ENCODE measurements around the gene TMOD3.
"Not testable (repeated sequence)": the region's sequence is repeated elsewhere in the genome, so short reads cannot be mapped to it uniquely, and the experiment has no call there.

The TMOD3 gene

DNA sequence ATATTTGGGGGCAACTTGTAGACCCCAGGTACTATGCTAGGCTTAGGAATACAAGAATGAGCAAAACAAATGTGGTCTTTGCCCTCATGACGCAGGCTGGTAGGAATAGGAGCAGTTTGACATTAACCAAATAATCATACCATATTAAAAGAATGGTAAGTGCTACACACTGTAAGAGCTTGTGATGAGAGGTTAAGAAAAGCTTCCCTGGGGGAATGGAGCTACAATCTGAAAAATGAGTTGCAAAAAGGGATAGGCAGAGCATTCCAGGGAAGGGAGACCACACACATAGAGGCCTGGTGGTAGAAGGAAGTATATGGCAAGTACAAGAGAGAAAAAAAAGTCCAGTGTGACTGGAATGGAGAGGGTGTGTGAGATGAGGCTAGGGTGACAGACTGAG lies 37.3 kb downstream of the TMOD3 start:
- H3K27me3 Mint-ChIP-seq, result no peaks in the 10 kb centered on the region
- no peak for ATAC-seq
- H3K36me3 Mint-ChIP-seq, result peaks cover 69% of the 10 kb centered on the region

DNA sequence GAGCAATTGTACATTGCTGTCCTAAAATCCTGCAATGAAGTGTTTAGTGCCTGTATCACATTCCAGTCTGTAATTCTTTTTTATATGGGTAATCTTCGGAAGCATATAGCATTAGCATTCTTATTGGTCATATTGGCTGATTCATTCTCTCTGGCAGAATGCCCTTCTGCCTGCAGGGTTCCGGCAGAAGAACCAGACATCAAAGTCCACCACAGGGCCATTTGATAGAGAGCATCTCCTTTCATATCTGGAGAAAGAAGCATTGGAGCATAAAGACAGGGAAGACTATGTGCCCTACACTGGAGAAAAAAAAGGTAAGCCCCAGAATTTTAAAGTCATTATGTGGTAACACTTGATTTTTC lies 39.6 kb downstream of the TMOD3 start:
- Mint-ChIP-seq H3K27ac (no peak overlapping the region), H3K9me3 (no peaks in the 10 kb centered on the region), H3K4me3 (no peak overlapping the region), H3K36me3 (peaks cover 67% of the 10 kb centered on the region), H3K4me1 (no peaks in the 10 kb centered on the region), H3K27me3 (no peaks in the 10 kb centered on the region)
- no peak for ATAC-seq

More for the DNA sequence above, 37.3 kb downstream of the TMOD3 start:
- no peaks in the 10 kb centered on the region for H3K4me1 Mint-ChIP-seq
- H3K4me3 Mint-ChIP-seq, result no peak overlapping the region
- no peaks in the 10 kb centered on the region for H3K9me3 Mint-ChIP-seq
- no peak overlapping the region for H3K27ac Mint-ChIP-seq

DNA sequence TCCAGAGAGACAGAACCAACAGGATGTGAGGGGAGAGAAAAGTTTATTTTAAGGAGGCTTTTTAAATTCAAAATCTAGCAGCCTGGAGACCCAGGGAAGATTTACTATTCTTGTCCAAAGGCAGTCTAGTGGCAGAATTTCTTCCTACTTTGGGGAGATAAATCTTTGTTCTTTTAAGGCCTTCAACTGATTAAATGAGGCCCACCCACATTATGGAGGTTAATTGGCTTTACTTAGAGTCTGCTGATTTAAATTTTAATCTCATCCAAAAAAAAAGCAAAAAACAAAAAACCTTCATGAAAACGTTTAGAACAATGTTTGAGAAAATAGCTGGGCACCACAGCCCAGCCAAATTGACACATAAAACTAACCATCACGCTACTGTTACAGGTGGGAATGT lies 41.3 kb downstream of the TMOD3 start:
- H3K36me3 Mint-ChIP-seq, result peaks cover 66% of the 10 kb centered on the region
- no peak overlapping the region for H3K4me3 Mint-ChIP-seq
- no peaks in the 10 kb centered on the region for H3K4me1 Mint-ChIP-seq
- no peak for ATAC-seq
- H3K27me3 Mint-ChIP-seq, result no peaks in the 10 kb centered on the region
- no peak overlapping the region for H3K27ac Mint-ChIP-seq
- no peaks in the 10 kb centered on the region for H3K9me3 Mint-ChIP-seq

DNA sequence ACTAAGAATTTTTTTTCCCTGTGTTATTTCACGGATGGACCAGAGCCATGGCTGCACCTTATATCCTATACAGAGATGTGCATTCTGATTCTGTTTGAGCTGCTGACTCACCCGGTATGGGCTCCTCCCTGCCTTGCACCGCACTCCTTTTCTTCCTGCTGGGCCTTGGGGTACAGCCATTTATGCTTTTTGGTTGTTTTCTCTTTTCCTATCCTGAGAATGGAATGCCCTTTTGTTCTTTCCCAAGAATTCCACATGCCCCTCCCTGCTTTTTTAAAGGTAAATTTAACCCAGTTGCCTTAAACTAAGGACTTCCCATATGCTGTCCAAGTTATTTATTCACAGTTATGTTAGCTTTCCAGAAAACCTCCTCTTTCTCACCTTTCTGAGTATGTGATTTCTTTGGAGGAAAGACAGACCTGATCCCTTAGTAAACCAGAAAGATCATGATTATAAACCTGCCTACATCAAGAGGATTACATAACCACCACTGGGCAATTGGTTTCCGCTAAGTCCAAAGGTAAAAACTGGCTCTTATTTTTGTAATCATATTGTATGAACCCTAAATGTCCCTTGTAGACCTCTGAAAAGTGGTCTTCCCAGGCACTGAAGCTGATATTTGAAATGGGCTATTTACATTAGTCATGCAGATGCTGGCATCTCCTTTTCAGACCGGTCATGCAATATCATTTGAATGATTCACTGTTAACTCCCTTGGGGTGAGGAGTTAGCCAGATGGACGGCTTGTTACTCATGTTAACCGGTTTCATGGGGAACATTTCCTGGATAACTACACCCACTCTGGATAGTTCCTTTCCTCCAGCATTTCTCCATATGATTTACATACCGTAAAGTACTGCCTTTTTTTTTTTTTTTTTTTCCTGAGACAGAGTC lies 45.5 kb downstream of the TMOD3 start:
- H3K4me3 Mint-ChIP-seq, result no peak overlapping the region
- H3K4me1 Mint-ChIP-seq, result peaks cover 14% of the 10 kb centered on the region
- H3K36me3 Mint-ChIP-seq, result peaks cover 59% of the 10 kb centered on the region
- no peaks in the 10 kb centered on the region for H3K9me3 Mint-ChIP-seq
- ATAC-seq, result no peak
- H3K27ac Mint-ChIP-seq, result no peak overlapping the region
- no peaks in the 10 kb centered on the region for H3K27me3 Mint-ChIP-seq

DNA sequence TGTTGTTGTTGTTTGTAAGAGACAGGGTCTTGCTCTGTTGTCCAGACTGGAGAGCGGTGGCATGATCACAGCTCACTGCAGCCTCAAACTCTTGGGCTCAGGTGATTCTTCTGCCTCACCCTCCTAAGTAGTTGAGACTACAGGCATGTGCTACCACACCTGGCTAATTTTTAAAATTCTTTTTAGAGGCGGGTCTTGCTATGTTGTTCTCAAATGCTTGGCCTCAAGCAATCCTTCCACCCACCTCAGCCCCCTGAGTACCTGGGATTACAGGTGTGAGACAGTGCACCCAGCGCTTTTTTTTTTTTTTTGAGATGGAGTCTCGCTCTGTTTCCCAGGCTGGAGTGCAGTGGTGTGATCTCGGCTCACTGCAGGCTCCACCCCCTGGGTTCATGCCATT lies 46.7 kb downstream of the TMOD3 start:
- ATAC-seq, result no peak
- Mint-ChIP-seq H3K36me3 (peaks cover 58% of the 10 kb centered on the region), H3K27ac (no peak overlapping the region), H3K4me3 (no peak overlapping the region), H3K9me3 (no peaks in the 10 kb centered on the region), H3K27me3 (no peaks in the 10 kb centered on the region), H3K4me1 (peaks cover 14% of the 10 kb centered on the region)

DNA sequence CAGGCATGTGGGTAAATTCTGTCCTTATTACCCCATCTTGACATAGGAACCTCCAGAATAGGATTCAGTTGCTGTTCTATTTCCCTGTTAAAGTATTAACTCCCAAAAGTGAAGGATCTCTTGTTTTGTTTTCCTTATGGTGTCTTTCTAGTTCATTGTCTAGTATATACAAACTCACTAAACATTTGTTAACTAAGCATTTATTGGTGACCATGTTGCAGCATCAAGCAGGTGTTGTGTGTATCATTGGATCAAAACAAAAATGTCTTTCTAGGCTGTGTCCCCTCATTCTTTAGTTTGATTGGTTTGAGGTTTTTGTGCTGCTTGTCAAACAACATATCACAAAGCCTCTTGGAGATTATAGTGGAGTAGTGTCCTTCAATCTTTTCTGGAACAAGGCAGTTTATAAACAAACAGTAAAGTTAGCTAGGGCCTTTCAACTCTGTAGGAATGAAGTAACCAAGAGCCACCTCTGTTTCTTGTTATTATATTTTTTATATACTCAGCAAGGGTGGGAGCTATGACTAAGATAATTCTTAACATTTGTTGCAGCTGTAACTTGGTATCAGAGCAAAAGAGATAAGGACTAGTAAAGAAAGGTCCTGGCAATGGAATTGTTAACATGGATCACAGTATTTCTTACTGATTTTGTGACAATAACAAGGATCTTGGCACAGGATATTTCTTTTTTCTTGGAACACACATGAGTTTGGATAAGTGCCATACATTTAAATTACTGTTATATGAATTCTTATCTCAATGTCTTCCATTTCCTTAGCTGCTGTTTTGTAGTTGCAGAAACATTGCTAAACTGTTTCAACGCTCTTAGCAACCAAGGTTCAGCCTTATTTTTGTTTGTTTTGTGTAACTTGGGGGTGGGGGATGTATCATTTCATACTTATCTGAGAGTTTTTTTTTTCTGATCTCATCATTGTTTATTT lies 49.3 kb downstream of the TMOD3 start:
- Mint-ChIP-seq H3K27me3 (no peaks in the 10 kb centered on the region), H3K9me3 (no peaks in the 10 kb centered on the region), H3K27ac (peak overlapping the region; percentile 58), H3K4me1 (peaks cover 14% of the 10 kb centered on the region), H3K4me3 (no peak overlapping the region), H3K36me3 (peaks cover 42% of the 10 kb centered on the region)
- ATAC-seq, result no peak

DNA sequence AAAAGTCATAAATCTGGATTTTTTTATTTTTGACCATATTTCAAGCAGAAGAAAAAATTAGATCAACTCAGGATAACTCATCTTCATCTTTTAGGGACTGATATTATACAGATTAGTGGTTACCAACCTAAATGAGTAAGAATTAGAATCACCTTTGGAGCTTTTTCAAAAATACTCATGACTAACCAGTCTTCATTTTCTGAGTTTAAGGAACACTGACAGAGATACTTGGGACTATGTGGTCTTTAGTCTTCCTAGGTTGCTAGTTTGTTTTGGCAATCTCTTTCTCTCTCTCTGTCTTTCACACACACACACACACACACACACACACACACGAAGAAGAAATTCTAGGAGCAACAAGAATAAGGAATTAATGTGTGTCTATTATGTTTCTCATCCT lies 50.1 kb downstream of the TMOD3 start:
- Mint-ChIP-seq H3K27ac (no peak overlapping the region), H3K9me3 (no peaks in the 10 kb centered on the region), H3K27me3 (no peaks in the 10 kb centered on the region), H3K36me3 (peaks cover 38% of the 10 kb centered on the region), H3K4me3 (no peak overlapping the region), H3K4me1 (peaks cover 14% of the 10 kb centered on the region)
- ATAC-seq, result no peak

DNA sequence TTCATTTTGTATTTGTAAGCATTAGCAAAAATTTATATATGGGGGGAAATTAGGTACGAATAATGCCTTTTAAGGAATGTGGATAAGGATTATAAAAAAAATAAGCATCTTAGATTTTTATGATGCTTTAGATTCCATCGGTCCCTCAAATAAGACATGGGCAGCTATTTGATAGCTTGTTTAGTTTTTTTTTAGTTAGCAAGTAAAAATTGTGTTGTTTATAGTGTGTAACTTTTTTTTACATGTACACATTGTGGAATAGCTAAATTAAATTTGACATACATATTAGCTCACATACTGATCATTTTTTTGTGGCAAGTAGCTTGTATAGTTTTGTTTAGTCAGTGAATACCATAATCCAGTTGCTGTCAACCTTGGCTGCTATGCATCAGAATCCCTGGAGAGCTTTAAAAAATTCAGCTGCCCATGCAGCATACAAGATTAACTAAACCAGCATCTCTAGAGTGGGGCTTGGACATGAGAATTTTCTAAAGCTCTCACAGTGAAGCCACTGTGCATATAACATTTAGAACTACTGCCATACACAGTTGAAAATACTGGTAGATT lies 53.9 kb downstream of the TMOD3 start:
- Mint-ChIP-seq H3K27me3 (no peaks in the 10 kb centered on the region), H3K4me3 (no peak overlapping the region), H3K36me3 (peaks cover 21% of the 10 kb centered on the region), H3K9me3 (no peaks in the 10 kb centered on the region), H3K4me1 (peaks cover 8% of the 10 kb centered on the region), H3K27ac (no peak overlapping the region)
- no peak for ATAC-seq

DNA sequence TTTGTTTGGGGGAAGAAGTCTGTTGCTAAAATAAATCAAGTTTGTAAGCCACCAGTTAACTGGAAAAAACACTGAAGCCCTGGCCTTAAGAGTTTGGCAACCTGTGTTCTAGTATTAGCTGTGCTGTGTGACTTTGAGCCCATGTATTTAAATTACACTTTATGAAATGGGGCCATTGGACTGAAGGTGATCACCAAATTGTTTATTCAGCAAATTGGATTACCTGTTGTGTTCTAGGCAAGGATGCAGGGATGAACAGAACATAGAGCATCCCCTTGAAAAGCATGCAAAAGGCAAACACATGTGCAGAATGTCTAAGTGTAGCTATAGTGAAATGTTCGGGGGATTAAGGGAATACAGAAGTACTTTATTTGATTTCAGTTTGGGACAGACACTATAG lies 54.6 kb downstream of the TMOD3 start:
- H3K4me1 Mint-ChIP-seq, result peaks cover 7% of the 10 kb centered on the region
- no peak overlapping the region for H3K27ac Mint-ChIP-seq
- H3K36me3 Mint-ChIP-seq, result peaks cover 26% of the 10 kb centered on the region
- H3K9me3 Mint-ChIP-seq, result no peaks in the 10 kb centered on the region
- no peak for ATAC-seq
- H3K4me3 Mint-ChIP-seq, result no peak overlapping the region
- no peaks in the 10 kb centered on the region for H3K27me3 Mint-ChIP-seq

DNA sequence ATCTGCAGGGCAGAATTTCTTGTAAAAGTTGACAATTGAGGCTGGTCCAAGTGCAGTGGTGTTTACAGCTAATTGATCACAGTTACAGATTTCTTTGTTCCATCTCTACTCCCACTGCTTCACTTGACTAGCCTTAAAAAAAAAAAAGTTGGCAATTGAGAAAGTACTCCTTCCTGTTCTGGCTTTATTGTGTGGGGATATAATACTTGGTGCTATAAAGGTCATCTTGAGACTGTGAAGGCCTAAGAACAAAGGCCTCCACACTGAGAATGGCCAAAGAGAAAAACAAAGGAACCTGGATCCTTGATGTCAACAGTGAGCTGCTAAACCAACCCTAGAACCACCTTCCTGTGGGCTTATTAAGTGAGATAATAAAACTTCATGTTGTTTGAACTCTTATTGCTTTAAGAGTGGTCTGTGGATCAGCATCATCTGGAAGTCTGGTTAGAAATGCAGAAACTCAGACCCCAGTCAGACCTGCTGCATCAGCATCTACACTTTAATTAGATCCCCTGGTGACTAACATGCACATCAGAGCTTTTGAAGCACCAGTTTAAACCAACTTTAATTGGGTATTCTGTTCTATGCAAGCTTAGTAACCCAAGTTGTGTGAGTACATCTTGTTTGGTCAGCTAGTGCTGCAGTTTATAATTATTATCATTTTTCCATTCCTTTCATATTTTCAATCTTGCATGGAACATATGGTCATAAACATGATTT lies 55.2 kb downstream of the TMOD3 start:
- H3K36me3 Mint-ChIP-seq, result peaks cover 26% of the 10 kb centered on the region
- H3K27ac Mint-ChIP-seq, result no peak overlapping the region
- no peak overlapping the region for H3K4me3 Mint-ChIP-seq
- no peaks in the 10 kb centered on the region for H3K27me3 Mint-ChIP-seq
- no peaks in the 10 kb centered on the region for H3K9me3 Mint-ChIP-seq
- peaks cover 6% of the 10 kb centered on the region for H3K4me1 Mint-ChIP-seq
- ATAC-seq, result no peak

DNA sequence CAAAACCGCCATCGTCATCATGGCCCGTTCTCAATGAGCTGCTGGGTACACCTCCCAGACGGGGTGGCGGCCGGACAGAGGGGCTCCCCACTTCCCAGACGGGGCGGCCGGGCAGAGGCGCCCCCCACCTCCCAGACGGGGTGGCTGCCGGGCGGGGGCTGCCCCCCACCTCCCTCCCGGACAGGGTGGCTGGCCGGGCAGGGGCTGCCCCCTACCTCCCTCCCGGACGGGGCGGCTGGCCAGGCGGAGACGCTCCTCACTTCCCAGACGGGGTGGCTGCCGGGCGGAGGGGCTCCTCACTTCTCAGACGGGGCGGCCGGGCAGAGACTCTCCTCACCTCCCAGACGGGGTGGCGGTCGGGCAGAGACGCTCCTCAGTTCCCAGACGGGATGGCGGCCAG lies 56.3 kb downstream of the TMOD3 start:
- H3K36me3 Mint-ChIP-seq, result peaks cover 24% of the 10 kb centered on the region
- not testable (repeated sequence) for H3K9me3 Mint-ChIP-seq, ATAC-seq, H3K4me1 Mint-ChIP-seq, H3K4me3 Mint-ChIP-seq, H3K27ac Mint-ChIP-seq, H3K27me3 Mint-ChIP-seq

DNA sequence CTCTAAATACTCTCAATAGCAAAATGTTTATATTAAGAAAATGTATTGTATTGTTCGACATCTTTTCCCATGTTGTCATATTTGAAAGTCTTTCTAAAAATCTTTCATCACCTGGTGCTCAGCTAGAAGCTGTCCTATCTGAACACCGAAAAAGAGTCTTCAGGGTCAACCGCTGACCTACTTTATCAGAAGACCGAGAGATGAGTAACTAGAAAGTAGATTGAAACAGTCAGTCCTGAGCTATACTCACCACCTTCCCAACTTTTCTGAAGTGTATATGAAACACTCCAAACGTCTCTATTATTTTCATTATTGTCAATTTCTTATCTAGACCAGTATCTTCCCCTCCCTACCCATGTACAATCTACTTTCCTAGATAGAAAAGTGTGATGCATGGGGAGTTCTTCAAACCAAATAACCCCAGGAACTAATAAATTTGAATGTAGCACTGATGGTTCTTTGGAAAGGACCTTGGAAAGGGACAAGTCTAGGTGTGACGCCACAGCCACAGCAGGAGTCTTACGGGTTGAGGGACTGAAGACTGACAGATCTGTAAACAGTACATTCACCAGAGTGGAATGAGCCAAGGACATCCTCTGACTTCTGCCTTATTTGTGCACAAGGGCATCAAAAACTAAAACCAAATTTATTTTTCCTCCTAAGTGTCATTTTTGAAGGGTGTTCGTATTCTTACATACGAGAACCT lies 58.6 kb downstream of the TMOD3 start:
- Mint-ChIP-seq H3K36me3 (peaks cover 43% of the 10 kb centered on the region), H3K27me3 (no peaks in the 10 kb centered on the region), H3K4me1 (peaks cover 6% of the 10 kb centered on the region), H3K9me3 (no peaks in the 10 kb centered on the region), H3K27ac (no peak overlapping the region), H3K4me3 (no peak overlapping the region)
- no peak for ATAC-seq

DNA sequence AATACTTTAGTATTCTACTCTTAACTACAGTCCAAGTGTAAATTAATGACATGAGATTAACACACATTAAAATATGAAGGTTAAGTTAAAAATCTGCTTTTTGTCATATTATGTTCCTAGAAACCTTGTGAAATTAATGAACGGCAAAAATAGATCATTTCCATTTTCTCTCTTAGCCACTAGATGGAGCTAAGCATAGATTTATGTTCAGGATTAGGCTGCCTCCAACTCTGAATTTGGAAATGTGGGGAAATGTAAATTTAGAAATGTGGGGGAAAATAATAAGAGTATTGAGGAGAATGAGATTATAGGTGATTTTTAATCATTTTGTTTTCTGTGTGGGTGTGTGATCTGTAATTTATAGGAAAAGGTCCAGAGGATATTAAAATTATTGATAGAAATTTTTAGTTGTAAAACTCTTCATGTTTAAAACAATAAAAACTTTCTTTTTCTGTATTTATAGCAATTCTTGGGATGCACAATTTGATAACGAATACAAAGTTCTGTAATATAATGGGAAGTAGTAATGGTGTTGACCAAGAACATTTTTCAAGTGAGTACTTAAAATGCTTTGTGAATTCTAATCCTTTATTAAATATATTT lies 59.2 kb downstream of the TMOD3 start:
- no peak for ATAC-seq
- Mint-ChIP-seq H3K4me1 (peaks cover 6% of the 10 kb centered on the region), H3K27me3 (no peaks in the 10 kb centered on the region), H3K4me3 (no peak overlapping the region), H3K9me3 (no peaks in the 10 kb centered on the region), H3K36me3 (peaks cover 49% of the 10 kb centered on the region), H3K27ac (no peak overlapping the region)

DNA sequence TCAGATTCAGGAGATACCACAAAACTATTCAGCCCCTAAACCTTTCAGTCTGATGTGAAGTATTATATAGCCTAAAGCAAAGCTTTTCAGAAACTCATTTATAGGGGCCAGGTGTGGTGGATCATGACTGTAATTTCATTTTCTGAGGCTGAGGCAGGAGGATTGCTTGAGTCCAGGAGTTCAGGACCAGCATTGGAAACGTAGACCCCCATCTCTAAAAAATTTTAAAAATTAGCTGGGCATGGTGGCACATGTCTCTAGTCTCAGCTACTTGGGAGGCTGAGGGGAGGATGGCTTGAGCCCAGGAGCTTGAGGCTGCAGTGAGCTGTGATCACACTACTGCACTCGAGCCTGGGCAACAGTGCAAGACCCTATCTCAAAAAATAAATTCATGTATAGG lies 60.0 kb downstream of the TMOD3 start:
- Mint-ChIP-seq H3K27me3 (no peaks in the 10 kb centered on the region), H3K9me3 (no peaks in the 10 kb centered on the region), H3K27ac (no peak overlapping the region), H3K4me3 (no peak overlapping the region), H3K4me1 (peaks cover 6% of the 10 kb centered on the region), H3K36me3 (peaks cover 56% of the 10 kb centered on the region)
- no peak for ATAC-seq
